Spinal cord (tissue), 10 donors: ENCODE measurements around the gene GYG2. TPM values are rescaled to one million over a fixed set of nuclear protein-coding genes. Genes with fewer than 3 reads are reported as not detected.
A peak's percentile ranks its signal among the peaks of the same experiment; 100 is the strongest.
"Not testable (repeated sequence)": the region's sequence is repeated elsewhere in the genome, so short reads cannot be mapped to it uniquely, and the experiment has no call there.

ENCODE experiments used
- DNase-seq, 6 donors: peaks; one replicate each; pipeline versions ENCODE4 v3.0.0 to v3.0.0-alpha.2; 2013 to 2015; ENCODE audit warnings: low spot score in 6 of 6, low read depth in 4 of 6
- H3K27ac ChIP-seq: one replicate; pipeline ENCODE4 v1.5.1; 2013; ENCODE audit warnings: low read depth, low read length, control low read depth
- H3K27me3 ChIP-seq: one replicate; pipeline ENCODE4 v1.6.1; 2013; ENCODE audit warnings: low read length; ENCODE audit not compliant: control insufficient read depth, insufficient read depth
- H3K36me3 ChIP-seq: one replicate; pipeline ENCODE4 v1.6.1; 2013; ENCODE audit warnings: low read length; ENCODE audit not compliant: control insufficient read depth, insufficient read depth
- H3K4me1 ChIP-seq: one replicate; pipeline ENCODE4 v1.6.1; 2013; ENCODE audit warnings: low read length; ENCODE audit not compliant: control insufficient read depth, insufficient read depth
- H3K4me3 ChIP-seq: one replicate; pipeline ENCODE4 v1.5.1; 2013; ENCODE audit warnings: low read depth, low read length, control low read depth
- H3K9me3 ChIP-seq: one replicate; pipeline ENCODE4 v1.6.1; 2013; ENCODE audit warnings: low read length; ENCODE audit not compliant: control insufficient read depth, insufficient read depth
- WGBS: methylation state at CpG from one replicate; pipeline ENCODE4 v1.1.5; 2013; ENCODE audit warnings: missing lambda C conversion rate; ENCODE audit not compliant: insufficient coverage; 5-methylcytosine and 5-hydroxymethylcytosine counted together
- polyA plus RNA-seq, 2 donors: library from polyadenylated mRNA; unstranded; fragments of 120-200 nt; gene quantifications; one replicate each; pipeline ENCODE4 v1.2.1, GENCODE V29; 2013; ENCODE audit not compliant: insufficient read length in 2 of 2
- total RNA-seq, 2 donors: library from RNA; depleted of rRNA in 1 of 2; stranded (reverse); fragments of 120-200 nt in 1 of 2; fragments of >200 nt in 1 of 2; gene quantifications; one replicate each; pipeline versions ENCODE4 v1.2.3 to v1.2.4, GENCODE V29; 2013 to 2014
- donor health status: healthy.

Gene GYG2
- total and polyA plus RNA-seq, 4 donors = 20.3 to 47.1 (median 34.8) TPM

DNA sequence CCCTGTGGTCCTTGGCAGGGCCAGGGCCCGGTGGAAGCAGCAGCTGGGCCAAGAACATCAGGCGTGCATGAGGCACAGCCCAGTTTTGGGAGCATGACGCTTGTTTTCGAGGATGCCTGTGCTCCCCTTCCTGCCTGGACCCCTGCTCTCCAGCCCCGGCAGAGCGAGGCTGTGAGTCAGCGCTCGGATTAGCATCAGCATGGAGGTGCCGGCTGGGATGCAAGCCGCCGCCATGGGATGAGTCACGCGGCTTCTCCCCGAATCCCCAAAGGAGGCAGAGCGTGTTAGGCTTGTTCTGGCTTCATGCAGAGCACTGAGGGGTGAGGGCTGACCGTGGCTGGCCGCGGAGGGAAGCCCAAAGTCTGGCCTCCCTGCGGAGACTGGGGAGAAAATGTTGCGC, 23.9 kb upstream of the GYG2 start:
- not testable (repeated sequence) for H3K27me3 ChIP-seq, H3K4me1 ChIP-seq, H3K4me3 ChIP-seq, H3K27ac ChIP-seq, H3K9me3 ChIP-seq, H3K36me3 ChIP-seq, DNase-seq
- WGBS = 62% methylated on average over 13 of the region's 20 CpGs

DNA sequence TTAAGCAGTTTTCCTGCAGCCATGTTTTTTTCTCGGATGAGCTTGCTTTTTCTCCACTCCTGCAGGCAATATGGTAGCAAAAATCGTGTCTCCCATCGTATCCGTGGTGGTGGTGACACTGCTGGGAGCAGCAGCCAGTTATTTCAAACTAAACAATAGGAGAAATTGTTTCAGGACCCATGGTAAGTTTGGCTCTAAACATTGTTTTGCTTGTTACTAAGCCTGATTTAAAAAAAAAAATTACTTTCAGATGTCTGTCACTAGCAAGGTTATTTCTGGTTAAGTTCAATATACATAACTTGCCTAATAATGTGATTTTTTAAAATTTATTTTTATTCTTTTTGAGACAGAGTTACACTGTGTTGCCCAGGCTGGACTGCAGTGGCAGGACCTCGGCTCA, 17.5 kb upstream of the GYG2 start:
- Histone ChIP-seq H3K36me3 (no peaks in the 10 kb centered on the region), H3K4me3 (no peak overlapping the region), H3K27me3 (no peaks in the 10 kb centered on the region), H3K9me3 (no peaks in the 10 kb centered on the region), H3K27ac (no peak overlapping the region), H3K4me1 (no peaks in the 10 kb centered on the region)
- no peak for DNase-seq
- WGBS = 100% methylated on average over 1 of the region's 5 CpGs

DNA sequence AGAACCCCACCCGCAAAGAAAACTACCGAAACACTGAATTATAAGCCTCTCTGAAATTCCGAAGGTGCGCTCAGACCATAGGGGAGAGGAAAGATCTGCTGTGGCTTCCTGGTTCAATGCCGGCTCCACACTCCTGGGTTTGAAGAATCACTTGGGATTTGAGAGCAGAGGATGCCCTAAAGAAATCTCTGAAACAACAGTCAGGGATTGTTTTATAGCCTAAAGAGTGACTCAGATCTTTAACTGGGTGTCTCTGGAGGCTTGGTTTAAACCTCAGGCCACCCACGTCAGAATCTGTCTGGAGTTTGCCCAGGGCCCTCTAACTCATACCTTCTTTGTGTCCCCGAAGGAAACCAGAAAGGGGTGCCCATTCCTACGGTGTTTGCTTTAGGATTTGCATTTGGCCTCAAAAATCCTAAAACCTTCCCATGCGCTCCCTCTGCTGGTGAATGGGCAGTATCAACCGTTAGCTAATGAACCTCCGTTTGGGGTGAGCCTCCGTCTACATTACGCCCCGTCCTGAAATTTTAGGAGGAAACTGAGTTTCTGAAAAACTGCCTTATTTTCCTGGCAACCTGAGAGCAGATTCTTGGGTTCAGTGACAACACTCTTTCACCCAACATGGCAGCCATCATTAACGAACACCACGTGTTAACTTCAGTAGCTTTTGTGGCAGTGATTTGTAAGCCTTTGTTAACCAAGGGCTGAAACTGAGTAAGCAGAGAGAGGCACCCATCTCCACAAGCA, 16.4 kb upstream of the GYG2 start:
- peak in 2 of 6 donors; percentile 75 to 79 for DNase-seq
- 30% methylated on average over 8 of the region's 16 CpGs for WGBS

DNA sequence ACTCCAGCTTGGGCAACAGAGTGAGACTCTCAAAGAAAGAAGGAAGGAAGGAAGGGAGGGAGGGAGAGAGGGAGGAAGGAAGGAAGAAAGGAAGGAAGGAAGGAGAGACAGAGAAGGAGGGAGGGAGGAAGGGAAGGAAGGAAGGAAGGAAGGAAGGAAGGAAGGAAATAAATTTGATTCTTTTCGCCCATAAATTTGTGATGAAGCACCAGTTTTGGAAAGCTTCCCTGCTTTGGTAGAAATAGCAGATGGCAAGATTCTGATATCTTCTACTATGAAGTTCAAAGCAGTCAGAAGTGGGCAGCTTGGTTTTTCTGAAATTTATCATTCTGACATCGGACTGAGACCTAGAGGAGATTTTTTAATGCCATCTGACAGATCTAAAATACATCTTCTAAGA, 11.7 kb upstream of the GYG2 start:
- no peaks in the 10 kb centered on the region for H3K4me1 ChIP-seq
- H3K27ac ChIP-seq = no peak overlapping the region
- DNase-seq = no peak
- H3K27me3 ChIP-seq = no peaks in the 10 kb centered on the region
- H3K36me3 ChIP-seq = no peaks in the 10 kb centered on the region
- 100% methylated on average over 1 of the region's 2 CpGs for WGBS
- H3K4me3 ChIP-seq = no peak overlapping the region
- H3K9me3 ChIP-seq = no peaks in the 10 kb centered on the region

More for the DNA sequence above, 16.4 kb upstream of the GYG2 start:
- not testable (repeated sequence) for H3K9me3 ChIP-seq, H3K4me3 ChIP-seq, H3K36me3 ChIP-seq, H3K27me3 ChIP-seq, H3K4me1 ChIP-seq, H3K27ac ChIP-seq

DNA sequence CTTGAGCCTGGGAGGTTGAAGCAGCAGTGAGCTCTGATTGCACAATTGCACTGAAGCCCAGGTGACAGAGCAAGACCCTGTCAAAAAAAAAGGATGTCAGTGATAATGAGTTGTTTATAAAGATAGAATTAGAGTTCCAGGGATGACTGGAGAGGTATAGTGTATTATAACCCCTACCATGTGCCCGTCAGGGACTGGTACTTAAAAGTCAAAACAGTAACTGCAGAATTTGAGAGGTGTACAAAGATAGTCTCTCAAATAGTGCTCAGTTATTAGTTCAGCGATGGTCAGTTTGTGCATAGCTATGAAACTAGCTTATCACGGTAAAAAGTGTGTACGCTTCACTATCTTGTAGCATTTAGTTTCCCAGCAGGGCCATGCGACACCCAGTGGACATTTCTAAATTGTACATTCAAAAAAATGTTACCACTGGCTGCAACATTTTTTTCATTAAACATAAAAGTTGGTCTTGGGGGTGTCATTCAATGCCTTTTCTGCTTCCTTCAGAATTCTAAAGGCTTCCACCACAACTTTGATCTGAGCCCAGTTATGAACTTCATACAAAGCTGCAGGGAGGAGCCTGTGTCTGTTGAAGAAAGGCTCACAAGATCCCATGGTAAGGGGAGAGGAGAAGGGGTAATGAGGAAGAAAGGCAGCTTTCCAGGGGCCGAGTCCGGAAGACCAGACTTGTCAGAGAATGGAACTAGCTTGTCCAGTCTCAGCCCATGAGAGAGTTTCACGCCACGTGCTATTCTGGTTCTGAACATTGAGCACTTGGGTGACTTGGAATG, 9.2 kb upstream of the GYG2 start:
- H3K4me3 ChIP-seq = no peak overlapping the region
- H3K4me1 ChIP-seq = peaks cover 7% of the 10 kb centered on the region
- WGBS = 86% methylated on average over 3 of the region's 9 CpGs
- no peaks in the 10 kb centered on the region for H3K36me3 ChIP-seq
- no peaks in the 10 kb centered on the region for H3K9me3 ChIP-seq
- H3K27ac ChIP-seq = no peak overlapping the region
- no peak for DNase-seq
- no peaks in the 10 kb centered on the region for H3K27me3 ChIP-seq

DNA sequence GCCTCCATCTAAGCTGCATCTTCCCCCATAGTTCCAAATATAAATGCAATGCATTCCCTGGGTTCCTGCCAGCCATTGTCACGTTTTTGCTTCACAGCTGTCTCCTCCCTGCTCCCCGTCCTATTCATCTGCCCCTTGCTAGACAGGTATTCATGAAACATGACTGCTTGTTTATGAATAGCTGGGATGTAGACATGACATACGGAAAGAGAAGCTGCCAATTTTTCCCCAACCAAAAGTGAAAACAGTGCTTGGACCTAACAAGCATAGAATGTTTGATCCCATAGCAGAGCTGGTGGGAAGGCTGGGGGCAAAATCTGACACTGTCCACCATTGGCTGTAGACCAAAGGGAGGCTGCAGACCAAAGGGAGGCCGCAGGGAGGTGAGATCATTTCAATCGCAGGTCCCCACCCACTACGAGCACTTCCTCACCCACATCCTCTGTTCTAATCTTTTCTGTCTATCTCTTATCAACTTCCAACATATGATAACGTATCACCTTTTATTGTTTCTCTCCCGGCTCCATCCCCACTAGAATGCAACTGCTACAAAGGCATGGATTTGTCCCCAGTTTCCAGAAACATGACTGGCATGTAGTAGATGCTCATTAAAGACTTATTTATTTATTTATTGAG, 8.5 kb upstream of the GYG2 start:
- Histone ChIP-seq H3K9me3 (no peaks in the 10 kb centered on the region), H3K4me3 (no peak overlapping the region), H3K27ac (no peak overlapping the region), H3K36me3 (no peaks in the 10 kb centered on the region), H3K4me1 (peaks cover 9% of the 10 kb centered on the region), H3K27me3 (no peaks in the 10 kb centered on the region)
- no peak for DNase-seq
- WGBS = 100% methylated on average over 2 of the region's 8 CpGs

DNA sequence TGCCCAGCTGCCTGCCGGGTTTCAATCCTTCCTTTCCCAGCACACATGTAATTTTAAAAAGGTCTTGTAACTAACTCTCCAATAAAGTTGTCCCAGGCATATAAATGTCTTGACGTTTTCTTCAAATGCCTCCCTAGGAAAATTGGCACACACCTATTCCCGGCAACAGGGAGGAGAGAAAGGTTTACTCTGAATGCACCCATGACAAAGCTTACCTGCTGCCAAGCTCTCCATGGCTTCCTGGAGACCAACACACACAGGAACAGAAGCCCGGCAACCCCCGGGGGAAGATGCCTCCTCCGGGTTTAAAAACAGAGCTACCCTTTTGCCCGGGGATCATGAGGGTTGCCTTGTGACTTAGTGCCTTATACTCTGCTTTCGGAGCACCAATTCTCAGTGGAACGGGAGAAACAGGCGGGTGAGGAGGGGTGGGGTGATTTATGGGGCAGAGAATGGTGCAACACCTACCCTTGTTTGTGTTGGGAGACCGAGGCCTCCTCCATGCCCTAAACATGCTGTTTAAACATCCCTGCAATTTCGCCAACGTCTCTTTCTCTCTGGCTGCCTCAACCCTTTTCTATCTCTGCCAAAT, 4.8 kb upstream of the GYG2 start:
- H3K9me3 ChIP-seq = no peaks in the 10 kb centered on the region
- H3K27ac ChIP-seq = no peak overlapping the region
- H3K36me3 ChIP-seq = no peaks in the 10 kb centered on the region
- peaks cover 3% of the 10 kb centered on the region for H3K27me3 ChIP-seq
- 21% methylated on average over 8 of the region's 13 CpGs for WGBS
- H3K4me3 ChIP-seq = no peak overlapping the region
- H3K4me1 ChIP-seq = peaks cover 13% of the 10 kb centered on the region
- DNase-seq = no peak

DNA sequence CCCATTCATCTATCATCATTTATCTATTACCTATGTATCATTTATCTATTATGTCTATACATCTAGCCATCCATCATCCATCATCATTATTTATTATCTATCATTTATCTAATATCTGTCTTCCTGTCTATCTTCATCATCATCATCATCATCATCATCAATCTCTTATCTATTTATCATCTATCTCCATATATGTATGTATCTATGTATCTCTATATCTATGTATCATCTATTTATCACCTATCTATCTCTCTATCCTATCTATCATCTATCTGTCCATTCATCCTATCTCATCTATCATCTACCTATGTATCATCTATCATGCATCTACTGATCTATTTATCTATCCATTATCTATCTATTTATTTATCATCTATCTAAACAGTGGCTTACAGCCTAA, 3.8 kb upstream of the GYG2 start:
- H3K27ac ChIP-seq = no peak overlapping the region
- no peak for DNase-seq
- no peak overlapping the region for H3K4me3 ChIP-seq
- H3K9me3 ChIP-seq = no peaks in the 10 kb centered on the region
- H3K4me1 ChIP-seq = peaks cover 19% of the 10 kb centered on the region
- no peaks in the 10 kb centered on the region for H3K36me3 ChIP-seq
- peaks cover 9% of the 10 kb centered on the region for H3K27me3 ChIP-seq

DNA sequence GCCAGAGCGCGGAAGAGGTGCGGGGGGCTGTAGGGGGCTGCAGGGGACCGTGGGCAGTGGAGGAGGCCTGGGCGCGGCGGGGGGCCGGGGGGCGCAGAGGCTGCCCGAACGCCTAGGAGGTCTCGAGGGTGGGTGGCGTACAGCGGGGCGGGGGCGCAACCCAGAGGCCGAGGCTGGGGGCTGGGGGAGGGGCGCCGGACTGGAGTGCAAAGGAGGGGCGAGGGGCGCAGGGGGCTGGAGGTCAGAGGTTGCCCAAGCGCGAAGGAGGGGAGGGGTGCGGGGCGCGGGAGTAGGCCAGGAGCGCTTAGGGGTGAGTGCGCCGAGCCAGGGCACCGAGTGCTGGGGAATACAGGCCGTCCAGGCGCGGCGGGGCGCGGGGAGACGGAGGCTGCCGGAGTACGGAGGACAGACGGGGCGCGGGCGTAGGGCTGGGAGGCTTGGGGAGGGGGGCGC, 255 bp downstream of the GYG2 start:
- DNase-seq = peak in 2 of 6 donors; percentile 15 to 40
- Histone ChIP-seq H3K4me3 (peak overlapping the region; percentile 40), H3K27me3 (peaks cover 15% of the 10 kb centered on the region), H3K4me1 (peaks cover 38% of the 10 kb centered on the region), H3K27ac (no peak overlapping the region), H3K9me3 (no peaks in the 10 kb centered on the region), H3K36me3 (no peaks in the 10 kb centered on the region)
- under 1% methylated on average over 44 of the region's 44 CpGs for WGBS
